Measurements from ENCODE around the gene TRIM66.
A peak's percentile ranks its signal among the peaks of the same experiment; 100 is the strongest.

Gene TRIM66

DNA sequence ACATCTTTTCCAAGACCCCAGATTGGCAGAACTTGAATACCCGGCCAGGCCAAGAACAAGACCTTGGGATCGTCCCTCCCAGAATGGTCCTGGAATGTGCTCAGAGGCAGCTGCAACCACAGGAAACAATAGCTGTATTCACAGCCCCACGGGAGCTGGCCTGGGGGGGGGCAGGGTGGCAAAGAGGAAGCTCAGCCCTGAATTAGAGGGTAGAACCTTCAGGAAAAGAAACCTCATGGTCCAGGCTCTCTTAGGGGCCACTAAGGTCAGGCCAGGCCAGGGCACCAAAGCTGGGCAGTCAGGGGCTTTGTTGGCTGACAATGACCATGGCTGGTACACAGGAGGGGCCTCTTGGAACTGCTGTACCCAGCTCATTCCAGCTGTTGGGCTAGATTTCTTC, 17.4 kb upstream of the TRIM66 start:
- H3K27ac ChIP-seq = no peak overlapping the region
- peaks cover 66% of the 10 kb centered on the region for H3K36me3 ChIP-seq

DNA sequence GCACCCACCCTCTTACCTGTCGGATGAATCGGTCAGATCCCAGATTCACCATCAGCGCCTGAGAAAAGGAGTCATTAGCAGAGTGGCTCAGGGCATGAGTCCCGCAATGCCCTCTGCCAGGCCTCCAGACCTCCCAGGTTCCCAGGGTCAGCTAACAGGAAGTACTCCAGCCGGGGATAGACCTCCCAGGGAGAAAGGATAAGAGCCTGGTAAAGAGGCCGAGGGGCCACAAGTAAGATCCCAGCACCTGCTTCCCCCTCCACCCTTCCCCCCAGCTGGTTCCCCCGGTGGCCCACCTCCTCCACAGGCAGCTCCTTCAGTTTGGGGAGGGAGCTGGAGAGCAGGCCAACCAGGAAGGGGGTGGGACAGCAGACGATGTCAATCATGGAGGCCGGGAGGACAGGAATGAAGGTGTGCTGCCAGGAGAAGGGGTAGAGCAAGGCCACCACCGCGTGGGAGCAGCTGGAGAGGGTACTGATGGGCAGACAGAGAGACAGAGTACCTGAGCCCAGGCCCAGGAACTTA, 16.5 kb upstream of the TRIM66 start:
- no peak overlapping the region for H3K27ac ChIP-seq
- DNase-seq = no peak
- H3K27me3 ChIP-seq (ENCODE audit: insufficient read depth, low read depth, severe bottlenecking) = no peaks in the 10 kb centered on the region
- peaks cover 63% of the 10 kb centered on the region for H3K36me3 ChIP-seq
- TF ChIP-seq, protein P1, sequence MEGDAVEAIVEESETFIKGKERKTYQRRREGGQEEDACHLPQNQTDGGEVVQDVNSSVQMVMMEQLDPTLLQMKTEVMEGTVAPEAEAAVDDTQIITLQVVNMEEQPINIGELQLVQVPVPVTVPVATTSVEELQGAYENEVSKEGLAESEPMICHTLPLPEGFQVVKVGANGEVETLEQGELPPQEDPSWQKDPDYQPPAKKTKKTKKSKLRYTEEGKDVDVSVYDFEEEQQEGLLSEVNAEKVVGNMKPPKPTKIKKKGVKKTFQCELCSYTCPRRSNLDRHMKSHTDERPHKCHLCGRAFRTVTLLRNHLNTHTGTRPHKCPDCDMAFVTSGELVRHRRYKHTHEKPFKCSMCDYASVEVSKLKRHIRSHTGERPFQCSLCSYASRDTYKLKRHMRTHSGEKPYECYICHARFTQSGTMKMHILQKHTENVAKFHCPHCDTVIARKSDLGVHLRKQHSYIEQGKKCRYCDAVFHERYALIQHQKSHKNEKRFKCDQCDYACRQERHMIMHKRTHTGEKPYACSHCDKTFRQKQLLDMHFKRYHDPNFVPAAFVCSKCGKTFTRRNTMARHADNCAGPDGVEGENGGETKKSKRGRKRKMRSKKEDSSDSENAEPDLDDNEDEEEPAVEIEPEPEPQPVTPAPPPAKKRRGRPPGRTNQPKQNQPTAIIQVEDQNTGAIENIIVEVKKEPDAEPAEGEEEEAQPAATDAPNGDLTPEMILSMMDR (IDR thresholded peaks at IDR 0.05; ENCODE audit: low read depth, low read length) = no peak
- H3K4me3 ChIP-seq (ENCODE audit: low read depth, low read length) = no peak overlapping the region
- H3K9me3 ChIP-seq (ENCODE audit: severe bottlenecking) = no peaks in the 10 kb centered on the region

More for the DNA sequence above, 17.4 kb upstream of the TRIM66 start:
- no peak for DNase-seq
- TF ChIP-seq, protein P1 (IDR thresholded peaks at IDR 0.05; ENCODE audit: low read depth, low read length) = no peak
- no peak overlapping the region for H3K4me3 ChIP-seq (ENCODE audit: low read depth, low read length)
- H3K9me3 ChIP-seq (ENCODE audit: severe bottlenecking) = no peaks in the 10 kb centered on the region
- no peaks in the 10 kb centered on the region for H3K27me3 ChIP-seq (ENCODE audit: insufficient read depth, low read depth, severe bottlenecking)

DNA sequence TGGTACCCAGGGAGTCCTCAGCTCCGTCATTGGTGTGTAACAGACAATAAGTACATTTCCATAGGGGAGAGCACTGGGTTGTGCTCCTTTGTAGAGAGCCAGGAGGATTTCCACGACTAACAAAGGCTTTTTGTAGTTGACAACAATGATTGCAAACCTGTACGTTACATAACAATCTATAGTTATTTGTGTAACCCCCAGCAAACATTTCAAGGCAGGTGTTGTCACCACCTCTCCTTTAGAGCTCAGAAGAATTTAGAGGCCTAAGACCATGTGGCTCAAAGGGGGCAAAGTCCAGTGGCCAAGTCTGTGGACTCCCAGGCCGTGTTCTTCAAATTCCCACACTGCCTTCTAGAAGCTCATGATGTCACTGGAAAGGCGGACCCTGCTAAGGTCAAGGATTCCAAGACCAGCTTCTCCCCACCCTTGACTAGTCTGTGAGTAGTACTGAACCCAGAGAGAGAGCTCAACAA, 15.9 kb upstream of the TRIM66 start:
- DNase-seq = no peak
- Histone ChIP-seq H3K27ac (no peak overlapping the region), H3K27me3 (ENCODE audit: insufficient read depth, low read depth, severe bottlenecking) (no peaks in the 10 kb centered on the region), H3K36me3 (peaks cover 64% of the 10 kb centered on the region), H3K9me3 (ENCODE audit: severe bottlenecking) (no peaks in the 10 kb centered on the region), H3K4me3 (ENCODE audit: low read depth, low read length) (no peak overlapping the region)
- TF ChIP-seq, protein P1 (IDR thresholded peaks at IDR 0.05; ENCODE audit: low read depth, low read length) = no peak

DNA sequence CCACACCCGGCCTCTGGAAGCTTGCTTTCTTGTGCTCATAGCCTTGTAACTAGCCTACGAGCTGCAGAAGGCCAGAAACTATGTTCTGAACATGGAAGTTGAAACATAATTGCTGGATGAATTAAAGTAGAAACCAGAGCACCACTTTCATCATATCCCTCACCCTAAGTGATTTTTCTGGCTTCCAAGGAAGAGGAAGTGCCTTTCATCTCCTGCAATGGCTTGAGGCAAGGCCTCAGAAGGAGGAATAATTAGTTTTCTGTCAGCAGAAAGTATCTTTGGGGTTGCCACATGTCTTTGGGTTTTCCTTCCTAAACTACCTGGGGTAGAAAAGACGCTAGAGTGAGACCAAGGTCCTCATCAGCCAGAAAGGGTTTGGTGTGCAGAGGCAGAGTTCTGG, 14.6 kb upstream of the TRIM66 start:
- DNase-seq = no peak
- Histone ChIP-seq H3K27me3 (ENCODE audit: insufficient read depth, low read depth, severe bottlenecking) (no peaks in the 10 kb centered on the region), H3K27ac (no peak overlapping the region), H3K9me3 (ENCODE audit: severe bottlenecking) (no peaks in the 10 kb centered on the region), H3K36me3 (peaks cover 72% of the 10 kb centered on the region), H3K4me3 (ENCODE audit: low read depth, low read length) (no peak overlapping the region)
- TF ChIP-seq, protein P1 (IDR thresholded peaks at IDR 0.05; ENCODE audit: low read depth, low read length) = no peak

DNA sequence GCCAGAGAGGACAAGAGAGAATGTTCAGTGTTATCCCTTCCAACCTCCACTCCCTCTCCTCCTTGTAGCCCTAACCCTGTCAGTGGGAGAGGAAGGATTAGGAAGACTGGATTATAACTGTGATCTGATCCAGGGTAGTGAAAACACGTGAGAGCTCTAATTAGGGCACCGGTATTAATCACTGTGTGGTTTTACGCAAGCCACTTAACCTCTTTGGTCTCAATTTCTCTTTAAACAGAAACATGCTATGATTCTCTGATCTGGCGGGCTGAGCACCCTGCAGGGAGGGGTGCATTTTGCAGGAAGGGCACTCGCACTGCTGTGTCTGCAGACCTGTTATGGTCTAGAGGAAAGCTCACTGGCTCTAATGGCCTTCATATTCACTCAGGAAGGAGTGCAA, 11.7 kb upstream of the TRIM66 start:
- Histone ChIP-seq H3K4me3 (ENCODE audit: low read depth, low read length) (no peak overlapping the region), H3K36me3 (peaks cover 71% of the 10 kb centered on the region), H3K27me3 (ENCODE audit: insufficient read depth, low read depth, severe bottlenecking) (no peaks in the 10 kb centered on the region), H3K27ac (no peak overlapping the region), H3K9me3 (ENCODE audit: severe bottlenecking) (no peaks in the 10 kb centered on the region)
- TF ChIP-seq, protein P1 (IDR thresholded peaks at IDR 0.05; ENCODE audit: low read depth, low read length) = no peak
- peak; percentile 32 for DNase-seq

DNA sequence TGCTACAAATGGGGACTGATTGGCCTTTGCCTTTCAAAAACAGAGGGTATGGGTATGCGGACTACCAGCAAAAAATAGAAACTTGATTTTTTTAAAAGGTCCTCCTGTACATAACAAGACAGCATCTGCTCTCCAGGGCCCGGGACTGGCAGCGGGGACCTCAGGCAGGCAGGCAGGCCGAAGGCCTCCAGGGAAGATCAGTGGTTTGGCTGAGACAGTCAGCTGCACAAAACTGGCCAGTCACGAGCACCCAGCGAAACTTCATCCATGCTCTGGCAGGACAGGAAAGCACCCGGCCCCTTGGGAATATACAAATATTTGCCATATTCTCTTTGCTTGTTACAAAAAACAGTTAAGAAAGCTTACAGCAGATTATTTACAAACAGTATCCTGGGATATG, 11.1 kb upstream of the TRIM66 start:
- Histone ChIP-seq H3K4me3 (ENCODE audit: low read depth, low read length) (no peak overlapping the region), H3K27ac (no peak overlapping the region), H3K27me3 (ENCODE audit: insufficient read depth, low read depth, severe bottlenecking) (no peaks in the 10 kb centered on the region), H3K9me3 (ENCODE audit: severe bottlenecking) (no peaks in the 10 kb centered on the region), H3K36me3 (peaks cover 68% of the 10 kb centered on the region)
- TF ChIP-seq, protein P1 (IDR thresholded peaks at IDR 0.05; ENCODE audit: low read depth, low read length) = no peak
- DNase-seq = no peak
